ENCODE results near the gene HNRNPUL1.

HNRNPUL1 gene

GRCh38 chr19:41264581-41265394 lies 616 bp downstream of the HNRNPUL1 start:
- ChIA-PET POLR2A (interaction anchor here (0.7 to 4.5 kb wide), 17 partner anchors 10 to 777 kb away, joined by 3 to 48 read pairs (median 3); partner anchors contain the start of genes CCDC97, DMAC2 and RAB4B), CTCF (no interaction called here)
- TF ChIP-seq TARDBP (IDR thresholded peaks at IDR 0.05) = no peak
- TF ChIP-seq SUZ12 (IDR thresholded peaks at IDR 0.05) = no peak
- TF ChIP-seq ELF4 (IDR thresholded peaks at IDR 0.05) = no peak
- no peak for TF ChIP-seq ARNT (IDR thresholded peaks at IDR 0.05)
- no peak for TF ChIP-seq CTBP1 (IDR thresholded peaks at IDR 0.05; ENCODE audit: borderline replicate concordance)
- TF ChIP-seq L3MBTL2 (conservative IDR thresholded peaks at IDR 0.05) = no peak
- no peak for TF ChIP-seq ZNF384 (IDR thresholded peaks at IDR 0.05)
- no peak for TF ChIP-seq HDGF (IDR thresholded peaks at IDR 0.05; ENCODE audit: borderline replicate concordance)
- TF ChIP-seq BHLHE40 (IDR thresholded peaks at IDR 0.05; ENCODE audit: borderline replicate concordance) = no peak
- no peak for TF ChIP-seq FOXM1 (IDR thresholded peaks at IDR 0.05; ENCODE audit: borderline replicate concordance)
- no peak for TF ChIP-seq PKNOX1 (IDR thresholded peaks at IDR 0.05)
- TF ChIP-seq SP1 (IDR thresholded peaks at IDR 0.05) = no peak
- no peak for TF ChIP-seq NFRKB (IDR thresholded peaks at IDR 0.05)
- TF ChIP-seq FOXK2 (IDR thresholded peaks at IDR 0.05) = no peak
- DNase-seq (ENCODE audit: extremely low spot score) = peak; percentile 17

GRCh38 chr19:41265395-41266153 lies 1.4 kb downstream of the HNRNPUL1 start:
- CTCF ChIA-PET = interaction anchor here (0.6 to 0.9 kb wide), 2 partner anchors 10 to 43 kb away, joined by 3 read pairs; no protein-coding TSS in a partner anchor
- TF ChIP-seq ARNT (IDR thresholded peaks at IDR 0.05) = no peak
- TF ChIP-seq LEF1 (IDR thresholded peaks at IDR 0.05; ENCODE audit: borderline replicate concordance) = no peak
- TF ChIP-seq ZNF384 (IDR thresholded peaks at IDR 0.05) = no peak
- TF ChIP-seq PKNOX1 (IDR thresholded peaks at IDR 0.05) = no peak
- TF ChIP-seq CTBP1 (IDR thresholded peaks at IDR 0.05; ENCODE audit: borderline replicate concordance) = no peak
- no peak for TF ChIP-seq HDGF (IDR thresholded peaks at IDR 0.05; ENCODE audit: borderline replicate concordance)
- TF ChIP-seq FOXA1 (IDR thresholded peaks at IDR 0.05) = no peak
- TF ChIP-seq FOXK2 (IDR thresholded peaks at IDR 0.05) = no peak
- DNase-seq (ENCODE audit: extremely low spot score) = no peak
- POLR2A ChIA-PET = interaction anchor here (0.9 to 4.5 kb wide), 7 partner anchors 9 to 87 kb away, joined by 3 to 48 read pairs (median 4); no protein-coding TSS in a partner anchor

- TF ChIP-seq LEF1 (IDR thresholded peaks at IDR 0.05; ENCODE audit: borderline replicate concordance) (no peak), CTBP1 (IDR thresholded peaks at IDR 0.05; ENCODE audit: borderline replicate concordance) (no peak), SUZ12 (IDR thresholded peaks at IDR 0.05) (no peak), ARNT (IDR thresholded peaks at IDR 0.05) (no peak), TARDBP (IDR thresholded peaks at IDR 0.05) (no peak), SP1 (IDR thresholded peaks at IDR 0.05) (no peak), ZNF384 (IDR thresholded peaks at IDR 0.05) (no peak), HDGF (IDR thresholded peaks at IDR 0.05; ENCODE audit: borderline replicate concordance) (no peak), BHLHE40 (IDR thresholded peaks at IDR 0.05; ENCODE audit: borderline replicate concordance) (no peak), FOXM1 (IDR thresholded peaks at IDR 0.05; ENCODE audit: borderline replicate concordance) (no peak), L3MBTL2 (conservative IDR thresholded peaks at IDR 0.05) (no peak), FOXK2 (IDR thresholded peaks at IDR 0.05) (no peak), ELF4 (IDR thresholded peaks at IDR 0.05) (no peak)
- ChIA-PET POLR2A (no interaction called here), CTCF (no interaction called here)
- DNase-seq (ENCODE audit: extremely low spot score) = no peak
Observed at GRCh38 chr19:41269055-41269454, 4.9 kb downstream of the HNRNPUL1 start.

- ChIA-PET CTCF (interaction anchor here (1.1 kb wide), 1 partner anchor 39 kb away, joined by 3 read pairs; no protein-coding TSS in a partner anchor), POLR2A (no interaction called here)
Observed at GRCh38 chr19:41269571-41269970, 5.4 kb downstream of the HNRNPUL1 start.

GRCh38 chr19:41273076-41273475 lies 8.9 kb downstream of the HNRNPUL1 start:
- TF ChIP-seq FOXM1 (IDR thresholded peaks at IDR 0.05; ENCODE audit: borderline replicate concordance) = no peak
- no peak for TF ChIP-seq L3MBTL2 (conservative IDR thresholded peaks at IDR 0.05)
- TF ChIP-seq PKNOX1 (IDR thresholded peaks at IDR 0.05) = no peak
- no peak for TF ChIP-seq FOXA1 (IDR thresholded peaks at IDR 0.05)
- ChIA-PET CTCF (no interaction called here), POLR2A (no interaction called here)
- no peak for DNase-seq (ENCODE audit: extremely low spot score)

More at GRCh38 chr19:41269571-41269970, 5.4 kb downstream of the HNRNPUL1 start:
- DNase-seq (ENCODE audit: extremely low spot score) = no peak
- TF ChIP-seq FOXK2 (IDR thresholded peaks at IDR 0.05) = no peak
- no peak for TF ChIP-seq BHLHE40 (IDR thresholded peaks at IDR 0.05; ENCODE audit: borderline replicate concordance)
- no peak for TF ChIP-seq HDGF (IDR thresholded peaks at IDR 0.05; ENCODE audit: borderline replicate concordance)
- TF ChIP-seq NFRKB (IDR thresholded peaks at IDR 0.05) = no peak
- no peak for TF ChIP-seq LEF1 (IDR thresholded peaks at IDR 0.05; ENCODE audit: borderline replicate concordance)

GRCh38 chr19:41274802-41275201 lies 10.6 kb downstream of the HNRNPUL1 start:
- ChIA-PET CTCF (no interaction called here), POLR2A (interaction anchor here (1.0 kb wide), 2 partner anchors 9 to 11 kb away, joined by 3 read pairs; partner anchors contain the start of gene HNRNPUL1)
- TF ChIP-seq L3MBTL2 (conservative IDR thresholded peaks at IDR 0.05) = no peak
- no peak for TF ChIP-seq PKNOX1 (IDR thresholded peaks at IDR 0.05)
- TF ChIP-seq NFRKB (IDR thresholded peaks at IDR 0.05) = no peak
- no peak for TF ChIP-seq SP1 (IDR thresholded peaks at IDR 0.05)
- TF ChIP-seq FOXK2 (IDR thresholded peaks at IDR 0.05) = no peak
- TF ChIP-seq HDGF (IDR thresholded peaks at IDR 0.05; ENCODE audit: borderline replicate concordance) = no peak
- no peak for TF ChIP-seq FOXM1 (IDR thresholded peaks at IDR 0.05; ENCODE audit: borderline replicate concordance)
- no peak for TF ChIP-seq BHLHE40 (IDR thresholded peaks at IDR 0.05; ENCODE audit: borderline replicate concordance)
- TF ChIP-seq CTBP1 (IDR thresholded peaks at IDR 0.05; ENCODE audit: borderline replicate concordance) = no peak
- no peak for DNase-seq (ENCODE audit: extremely low spot score)

Data from HEK293T (cell line).